Endothelial cell of umbilical vein (primary cell): ENCODE measurements around the gene MYO1C.
"Not testable (repeated sequence)": the region's sequence is repeated elsewhere in the genome, so short reads cannot be mapped to it uniquely, and the experiment has no call there.

Experiments
- CTCF ChIP-seq, 2 donors: IDR thresholded peaks; 1 replicate in 1 of 2; 2 replicates in 1 of 2; pipeline ENCODE4 v1.5.1; 2011; ENCODE audit warnings: low read length in 2 of 2, mild to moderate bottlenecking in 2 of 2, moderate library complexity in 2 of 2, control low read depth in 1 of 2, inconsistent platforms in 1 of 2, low read depth in 1 of 2; ENCODE audit not compliant: insufficient read depth in 1 of 2; ENCODE audit errors: extremely low read depth in 1 of 2
- EZH2 ChIP-seq: IDR thresholded peaks from 2 replicates; pipeline ENCODE4 v1.6.1; 2012; ENCODE audit warnings: borderline replicate concordance, low read depth, mild to moderate bottlenecking, moderate library complexity, low read length, inconsistent platforms; ENCODE audit not compliant: severe bottlenecking
- FOS ChIP-seq: IDR thresholded peaks from 2 replicates; pipeline ENCODE4 v1.6.1; 2011; ENCODE audit warnings: mild to moderate bottlenecking, low read length, moderate library complexity, borderline replicate concordance; ENCODE audit not compliant: insufficient read depth
- GATA2 ChIP-seq: IDR thresholded peaks from 2 replicates; pipeline ENCODE4 v1.7.0; 2011; ENCODE audit warnings: low read depth, mild to moderate bottlenecking, moderate library complexity, mixed read lengths, low read length; ENCODE audit not compliant: insufficient read length, insufficient read depth
- JUN ChIP-seq: IDR thresholded peaks from 2 replicates; pipeline ENCODE4 v1.6.1; 2011; ENCODE audit warnings: borderline replicate concordance, low read depth; ENCODE audit not compliant: insufficient read length, insufficient read depth
- MAX ChIP-seq: IDR thresholded peaks from 2 replicates; pipeline ENCODE4 v1.6.1; 2011; ENCODE audit not compliant: insufficient read depth, insufficient read length
- MYC ChIP-seq: IDR thresholded peaks from one replicate; pipeline ENCODE4 v1.6.1; 2011; ENCODE audit warnings: mild to moderate bottlenecking, low read depth, low read length
- POLR2A ChIP-seq: IDR thresholded peaks from 2 replicates; pipeline ENCODE4 v1.6.1; 2012; ENCODE audit warnings: low read depth, mild to moderate bottlenecking, control low read depth, low read length
- POLR2AphosphoS5 ChIP-seq: IDR thresholded peaks from 2 replicates; pipeline ENCODE4 v1.6.1; 2012; ENCODE audit warnings: low read depth, mild to moderate bottlenecking, control low read depth, low read length, moderate library complexity; ENCODE audit not compliant: insufficient read depth

GRCh38 chr17:1453694-1454093 is 38.8 kb downstream of the MYO1C start:
- not testable (repeated sequence) for TF ChIP-seq CTCF (IDR thresholded peaks at IDR 0.05; ENCODE audit: extremely low read depth in 1 of 2, insufficient read depth in 1 of 2, low read depth in 1 of 2, low read length in 2 of 2); JUN; EZH2; POLR2AphosphoS5; POLR2A; MAX; MYC; GATA2; FOS
